Glutamatergic neuron (in vitro differentiated cells): ENCODE measurements around the gene ITPR1. TPM values are rescaled to one million over a fixed set of nuclear protein-coding genes. Genes with fewer than 3 reads are reported as not detected.
A peak's percentile ranks its signal among the peaks of the same experiment; 100 is the strongest.

ENCODE experiments used
- DNase-seq: peaks from one replicate; pipeline ENCODE4 v3.0.0; 2022
- H3K27ac Mint-ChIP-seq: one replicate; pipeline ENCODE4 v1.8.0; 2020; ENCODE audit warnings: mild to moderate bottlenecking, mixed read lengths, inconsistent platforms; ENCODE audit not compliant: unreplicated experiment
- H3K27me3 Mint-ChIP-seq: one replicate; pipeline ENCODE4 v1.8.0; 2020; ENCODE audit warnings: mild to moderate bottlenecking, moderate library complexity, mixed read lengths, inconsistent platforms; ENCODE audit not compliant: unreplicated experiment
- H3K36me3 Mint-ChIP-seq: one replicate; pipeline ENCODE4 v1.8.0; 2020; ENCODE audit warnings: mild to moderate bottlenecking, mixed read lengths, inconsistent platforms; ENCODE audit not compliant: unreplicated experiment
- H3K4me1 Mint-ChIP-seq: one replicate; pipeline ENCODE4 v1.8.0; 2020; ENCODE audit warnings: mild to moderate bottlenecking, low read depth, mixed read lengths, inconsistent platforms; ENCODE audit not compliant: unreplicated experiment
- H3K4me3 Mint-ChIP-seq: one replicate; pipeline ENCODE4 v1.8.0; 2020; ENCODE audit warnings: mild to moderate bottlenecking, mixed read lengths, inconsistent platforms; ENCODE audit not compliant: unreplicated experiment
- H3K9me3 Mint-ChIP-seq: one replicate; pipeline ENCODE4 v1.8.0; 2020; ENCODE audit warnings: mild to moderate bottlenecking, moderate library complexity, mixed read lengths, inconsistent platforms; ENCODE audit not compliant: unreplicated experiment
- CTCF ChIP-seq: fragments of 200-600 bp; sonication (generic); IDR thresholded peaks from one replicate; pipeline ENCODE4 v1.5.0; 2021; ENCODE audit not compliant: partially characterized antibody, unreplicated experiment
- long read RNA-seq: library from polyadenylated mRNA; unstranded; transcript quantifications from one replicate; pipeline ENCODE4 v2.0.0, GENCODE V29; 2020; ENCODE audit not compliant: unreplicated experiment
- total RNA-seq: library from RNA; stranded (reverse); fragmentation: NEBNext Ultra II Directional; extraction: Animal tissue kit (Norgen Biotek cat#: 25700); gene quantifications from one replicate; pipeline ENCODE4 v1.2.1, GENCODE V29; 2021; ENCODE audit not compliant: unreplicated experiment

Gene ITPR1
- total RNA-seq, result 6.9 TPM
- long read RNA-seq, result 0 reads

GRCh38 chr3:4493014-4493940 lies at the start of gene ITPR1:
ITPR1 (plus strand) TSS chr3:4493348; CDS start chr3:4516492, 23,144 bp downstream.
- no peak for TF ChIP-seq CTCF
- Mint-ChIP-seq H3K9me3 (peaks cover 2% of the 10 kb centered on the region), H3K36me3 (no peaks in the 10 kb centered on the region), H3K27ac (no peak within 1 kb of the TSS), H3K4me3 (peak within 1 kb of the TSS; percentile 92), H3K4me1 (no peaks in the 10 kb centered on the region), H3K27me3 (peaks cover 2% of the 10 kb centered on the region)
- peak; percentile 99 for DNase-seq

DNA sequence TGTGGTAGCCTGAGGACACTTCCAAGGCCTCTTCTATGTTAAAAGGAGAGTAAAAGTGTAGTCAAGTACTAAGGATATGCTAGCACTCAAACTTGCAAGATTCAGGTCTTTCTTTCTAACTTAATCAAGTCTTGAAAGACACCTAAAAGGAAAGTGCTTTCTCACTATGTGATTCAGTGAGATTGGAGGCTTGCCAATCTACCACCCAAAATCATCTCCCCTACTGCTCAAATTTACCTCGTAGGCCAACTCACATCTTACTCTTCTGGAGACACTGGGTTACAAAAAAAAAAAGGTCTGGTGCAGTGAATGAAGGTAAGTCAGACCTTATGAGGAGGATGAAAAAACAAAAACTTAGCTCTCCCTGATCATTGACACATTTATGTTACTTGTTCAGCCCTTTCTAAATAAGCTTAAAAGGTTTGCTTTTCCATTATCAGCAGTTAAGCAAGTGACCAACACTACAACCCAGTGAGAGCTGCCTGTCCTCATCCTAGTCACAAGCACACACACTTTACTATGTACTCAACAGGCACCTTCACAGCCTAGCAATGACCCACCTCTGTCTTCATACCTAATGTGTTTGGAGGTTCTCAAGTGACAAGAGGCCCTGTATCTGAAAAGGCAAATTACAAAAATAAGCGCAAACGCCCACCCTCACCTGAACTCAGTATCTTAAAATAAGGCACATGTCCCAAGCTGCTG lies 45.7 kb upstream of the ITPR1 start:
- no peak for TF ChIP-seq CTCF
- Mint-ChIP-seq H3K9me3 (no peaks in the 10 kb centered on the region), H3K27me3 (no peaks in the 10 kb centered on the region), H3K4me3 (no peak overlapping the region), H3K36me3 (no peaks in the 10 kb centered on the region), H3K4me1 (no peaks in the 10 kb centered on the region), H3K27ac (no peak overlapping the region)
- DNase-seq, result no peak

DNA sequence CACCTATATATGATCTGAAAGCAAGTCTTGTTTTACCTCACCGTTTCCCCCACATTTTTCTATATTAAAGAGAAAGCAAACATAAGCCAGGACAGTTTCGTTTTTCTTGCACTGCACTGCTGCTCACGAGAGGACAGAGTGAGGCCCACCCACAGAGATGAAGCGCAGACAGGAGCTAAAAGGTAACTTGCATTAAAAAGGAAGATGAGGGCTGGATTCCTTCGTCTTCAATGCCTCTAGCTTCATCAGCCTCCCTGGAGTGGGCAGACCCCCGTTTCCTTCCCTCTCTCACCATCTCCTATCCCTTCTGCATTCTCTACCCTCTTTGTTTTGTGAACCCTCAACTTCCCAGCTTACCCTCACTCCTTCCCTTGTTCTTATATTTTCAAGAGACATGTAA lies 45.0 kb upstream of the ITPR1 start:
- H3K36me3 Mint-ChIP-seq, result no peaks in the 10 kb centered on the region
- no peaks in the 10 kb centered on the region for H3K4me1 Mint-ChIP-seq
- H3K27me3 Mint-ChIP-seq, result no peaks in the 10 kb centered on the region
- DNase-seq, result no peak
- H3K4me3 Mint-ChIP-seq, result no peak overlapping the region
- no peak overlapping the region for H3K27ac Mint-ChIP-seq
- TF ChIP-seq CTCF, result no peak
- no peaks in the 10 kb centered on the region for H3K9me3 Mint-ChIP-seq

DNA sequence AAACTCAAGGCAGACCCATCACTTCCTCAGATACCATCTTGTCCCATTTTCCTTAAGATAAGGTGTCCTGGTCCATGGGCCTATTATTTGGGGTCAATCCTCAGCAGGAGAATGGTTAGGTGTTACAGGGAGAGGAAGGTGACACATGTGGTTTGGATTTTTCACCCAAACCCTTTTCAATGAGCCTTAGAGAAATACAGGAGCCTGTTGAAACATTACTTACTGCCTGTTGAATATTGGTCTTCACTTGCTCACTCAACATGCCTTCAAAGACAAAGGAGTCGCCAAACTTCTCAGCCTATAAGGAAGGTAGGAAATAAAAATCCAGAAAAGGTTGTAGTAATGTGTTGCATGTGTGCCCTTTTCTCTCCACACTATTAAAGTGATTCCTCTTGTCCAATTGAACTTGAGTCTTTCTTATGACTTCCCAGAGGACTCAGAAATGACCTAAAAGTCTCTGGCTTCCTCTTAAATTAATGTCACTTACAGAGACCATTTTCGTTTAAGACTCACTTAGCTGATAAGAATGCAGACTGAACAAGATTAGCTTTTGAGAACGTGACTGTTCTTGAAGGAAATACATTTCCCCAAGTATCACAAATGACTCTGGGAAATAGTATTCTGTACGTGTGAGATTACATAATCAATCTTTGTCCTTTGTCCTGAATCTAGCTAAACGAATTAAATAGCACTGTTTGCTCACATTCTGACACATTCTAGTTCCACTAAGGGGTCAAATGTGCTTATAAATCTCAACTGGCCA lies 43.9 kb upstream of the ITPR1 start:
- no peak for DNase-seq
- Mint-ChIP-seq H3K9me3 (no peaks in the 10 kb centered on the region), H3K4me3 (no peak overlapping the region), H3K27ac (no peak overlapping the region), H3K4me1 (no peaks in the 10 kb centered on the region), H3K27me3 (no peaks in the 10 kb centered on the region), H3K36me3 (no peaks in the 10 kb centered on the region)
- TF ChIP-seq CTCF, result no peak
